Prostate gland (tissue), 2 donors: ENCODE measurements around the gene ITPRIP. TPM values are rescaled to one million over a fixed set of nuclear protein-coding genes. Genes with fewer than 3 reads are reported as not detected.
A peak's percentile ranks its signal among the peaks of the same experiment; 100 is the strongest.

Experiments used
- DNase-seq: peaks from one replicate; pipeline ENCODE4 v3.0.0-alpha.2; 2019; ENCODE audit warnings: low spot score
- H3K27ac ChIP-seq, 2 donors: fragments of 200-600 bp; sonication (generic); 2 replicates each; pipeline ENCODE4 v1.5.1; 2017 to 2019
- H3K27me3 ChIP-seq: fragments of 200-600 bp; sonication (generic); replicated peaks from 2 replicates; pipeline ENCODE4 v1.5.1; 2019; ENCODE audit not compliant: insufficient read depth
- H3K36me3 ChIP-seq, 2 donors: fragments of 200-600 bp; sonication (generic); 1 replicate in 1 of 2; 2 replicates in 1 of 2; pipeline versions ENCODE4 v1.5.1 to v1.8.1; 2017 to 2019
- H3K4me1 ChIP-seq: fragments of 200-600 bp; sonication (generic); replicated peaks from 2 replicates; pipeline ENCODE4 v1.5.1; 2019
- H3K4me3 ChIP-seq, 2 donors: fragments of 200-600 bp; sonication (generic); 2 replicates each; pipeline ENCODE4 v1.5.1; 2017 to 2019
- H3K9me3 ChIP-seq: fragments of 200-600 bp; sonication (generic); 2 replicates; pipeline ENCODE4 v1.5.1; 2017
- POLR2A ChIP-seq: fragments of 450-650 bp; IDR thresholded peaks from one replicate; pipeline ENCODE4 v1.6.1; 2016; ENCODE audit warnings: antibody characterized with exemption, mild to moderate bottlenecking
- POLR2AphosphoS5 ChIP-seq: sonication (generic); formaldehyde crosslinking; IDR thresholded peaks from one replicate; pipeline ENCODE4 v1.6.1; 2017; ENCODE audit warnings: antibody characterized with exemption
- WGBS: methylation state at CpG from one replicate; pipeline ENCODE4 v1.1.5; 2018; 5-methylcytosine and 5-hydroxymethylcytosine counted together
- intact Hi-C: fragments of 100-400 bp; cut with DNase I; formaldehyde crosslinking; loops from one replicate; pipeline ENCODE4 v1.14.2; 2022
- total RNA-seq, 2 donors: library from RNA; depleted of rRNA; stranded (reverse); fragments of >200 nt; gene quantifications; one replicate each; pipeline ENCODE4 v1.1.0, GENCODE V29; 2016
- TF ChIP-seq, protein P1 (sequence below), 4 experiments: fragments of 200-600 bp in 2 of 4; fragments of 450-650 bp in 2 of 4; sonication (generic) in 2 of 4; IDR thresholded peaks; 1 replicate in 3 of 4; 2 replicates in 1 of 4; pipeline ENCODE4 v1.5.1; 2016 to 2019; ENCODE audit warnings: antibody characterized with exemption in 4 of 4, mild to moderate bottlenecking in 2 of 4, moderate library complexity in 2 of 4

Gene ITPRIP
- total RNA-seq, 2 donors from 2014 or later = 12.5 to 35.8 TPM

DNA sequence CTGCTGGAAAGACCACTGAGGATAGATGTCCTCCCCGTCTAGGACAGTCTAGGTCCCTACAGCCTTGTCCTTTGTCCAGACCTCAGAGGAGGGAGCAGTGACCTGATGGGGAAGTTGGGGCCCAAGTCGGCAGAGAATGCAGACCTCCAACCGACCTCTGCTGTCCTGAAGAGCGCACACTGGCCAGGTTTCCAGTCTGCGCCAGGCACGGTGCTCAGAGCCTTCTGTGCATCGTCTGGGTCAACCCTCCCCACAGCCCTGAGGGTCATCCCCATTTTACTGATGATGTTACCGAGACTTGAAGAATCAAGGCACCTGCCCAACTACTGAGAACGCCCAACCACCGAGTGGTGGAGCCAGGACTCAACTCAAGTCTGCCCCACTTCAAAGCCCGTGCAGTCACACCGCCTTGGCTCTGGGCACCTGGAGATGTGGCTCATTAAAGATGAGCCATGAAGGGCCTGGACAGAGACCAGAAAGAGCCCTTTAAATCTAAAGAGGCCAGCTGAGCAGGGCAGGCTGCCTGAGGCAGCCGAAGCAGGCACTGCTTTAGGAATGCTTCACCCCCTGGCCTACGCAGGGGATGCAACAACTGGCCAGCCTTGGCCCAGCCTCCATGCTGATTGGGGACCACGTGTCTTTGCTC is 4.4 kb downstream of the ITPRIP start:
- peak overlapping the region; percentile 22 to 96 for H3K27ac ChIP-seq
- peaks cover 36% of the 10 kb centered on the region for H3K4me1 ChIP-seq
- H3K27me3 ChIP-seq = no peaks in the 10 kb centered on the region
- no peak overlapping the region for H3K4me3 ChIP-seq
- no peaks in the 10 kb centered on the region for H3K36me3 ChIP-seq
- WGBS = 50% methylated on average over 14 of the region's 15 CpGs
- no peak for DNase-seq
- intact Hi-C loops = no loop called here
- no peaks in the 10 kb centered on the region for H3K9me3 ChIP-seq
- no peak for TF ChIP-seq POLR2AphosphoS5
- no peak for TF ChIP-seq POLR2A
- TF ChIP-seq, protein P1, sequence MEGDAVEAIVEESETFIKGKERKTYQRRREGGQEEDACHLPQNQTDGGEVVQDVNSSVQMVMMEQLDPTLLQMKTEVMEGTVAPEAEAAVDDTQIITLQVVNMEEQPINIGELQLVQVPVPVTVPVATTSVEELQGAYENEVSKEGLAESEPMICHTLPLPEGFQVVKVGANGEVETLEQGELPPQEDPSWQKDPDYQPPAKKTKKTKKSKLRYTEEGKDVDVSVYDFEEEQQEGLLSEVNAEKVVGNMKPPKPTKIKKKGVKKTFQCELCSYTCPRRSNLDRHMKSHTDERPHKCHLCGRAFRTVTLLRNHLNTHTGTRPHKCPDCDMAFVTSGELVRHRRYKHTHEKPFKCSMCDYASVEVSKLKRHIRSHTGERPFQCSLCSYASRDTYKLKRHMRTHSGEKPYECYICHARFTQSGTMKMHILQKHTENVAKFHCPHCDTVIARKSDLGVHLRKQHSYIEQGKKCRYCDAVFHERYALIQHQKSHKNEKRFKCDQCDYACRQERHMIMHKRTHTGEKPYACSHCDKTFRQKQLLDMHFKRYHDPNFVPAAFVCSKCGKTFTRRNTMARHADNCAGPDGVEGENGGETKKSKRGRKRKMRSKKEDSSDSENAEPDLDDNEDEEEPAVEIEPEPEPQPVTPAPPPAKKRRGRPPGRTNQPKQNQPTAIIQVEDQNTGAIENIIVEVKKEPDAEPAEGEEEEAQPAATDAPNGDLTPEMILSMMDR (IDR thresholded peaks at IDR 0.05) = no peak

DNA sequence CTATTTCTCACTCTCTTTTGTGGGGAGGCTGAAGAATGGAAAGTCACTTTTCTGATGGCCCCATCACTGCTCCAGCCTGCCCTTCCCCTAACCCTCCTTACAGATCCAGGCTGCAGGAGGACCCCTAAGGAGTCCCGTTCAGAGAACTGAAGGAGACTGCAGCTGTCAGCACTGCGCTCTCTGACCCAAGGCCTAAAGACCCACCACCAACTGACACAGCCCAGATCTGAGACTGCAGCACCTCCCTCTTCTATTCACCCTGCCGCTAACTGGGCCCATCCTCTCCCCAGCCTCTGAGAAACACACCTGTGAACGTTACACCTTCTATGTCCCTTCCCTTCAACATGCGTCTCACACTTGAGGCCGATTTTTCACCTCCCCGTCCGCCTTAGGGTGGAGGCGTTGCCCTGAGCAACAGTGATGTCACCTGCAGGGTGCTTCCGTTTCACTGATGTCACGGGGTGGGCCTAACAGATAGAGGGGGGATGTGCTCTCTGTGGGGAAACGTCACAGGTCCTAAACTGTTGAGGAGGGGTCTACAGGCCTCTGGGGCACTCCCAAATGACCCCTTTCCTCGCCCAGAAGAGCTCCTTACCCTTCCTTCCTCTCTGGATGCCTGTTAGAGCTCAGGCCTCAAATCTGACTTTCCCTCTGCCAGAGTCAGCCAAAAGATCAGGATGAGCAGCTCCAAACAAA is 5.1 kb downstream of the ITPRIP start:
- no peaks in the 10 kb centered on the region for H3K27me3 ChIP-seq
- intact Hi-C loops = no loop called here
- H3K27ac ChIP-seq = peak overlapping the region in 1 of 2 donors; percentile 96

DNA sequence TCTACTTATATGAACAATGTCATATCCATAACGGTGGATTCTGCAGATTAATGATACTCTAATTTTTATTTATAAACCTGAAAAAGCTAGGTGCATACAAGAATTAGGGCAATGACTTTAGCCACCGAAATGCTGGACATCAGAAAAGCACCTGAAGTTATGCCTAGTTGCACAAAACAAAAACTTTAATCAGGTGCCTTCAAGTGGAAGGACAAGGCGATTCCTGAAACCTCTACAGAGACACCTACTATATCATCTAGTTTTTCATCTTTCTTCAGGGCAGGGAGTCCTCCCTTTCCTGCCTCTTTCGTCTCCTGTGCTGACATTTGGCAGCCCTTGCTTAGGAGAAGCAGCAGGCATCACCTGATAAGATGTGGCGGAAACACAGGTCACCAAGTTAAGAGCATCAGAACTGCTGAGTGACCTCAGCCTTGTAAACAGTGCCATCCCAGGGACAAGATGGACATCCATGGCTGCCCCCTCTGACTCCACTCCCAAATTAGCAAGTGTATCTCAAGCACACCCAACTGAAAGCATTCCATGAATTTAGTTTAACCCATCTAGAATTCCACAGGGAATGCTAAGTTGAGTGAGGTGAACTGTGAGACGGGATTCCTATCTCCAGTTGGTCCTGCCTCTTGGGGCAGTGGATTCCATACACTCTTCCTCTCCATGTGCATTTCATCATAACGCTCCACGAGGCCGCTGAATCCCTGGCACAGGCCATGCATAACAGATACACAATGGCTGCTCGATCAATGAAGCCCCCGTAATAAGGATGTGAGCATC is 5.8 kb downstream of the ITPRIP start:
- Histone ChIP-seq H3K36me3 (no peaks in the 10 kb centered on the region), H3K27ac (peak overlapping the region; percentile 83 to 96), H3K4me1 (peaks cover 47% of the 10 kb centered on the region), H3K4me3 (no peak overlapping the region), H3K27me3 (no peaks in the 10 kb centered on the region), H3K9me3 (no peaks in the 10 kb centered on the region)
- DNase-seq = no peak
- 80% methylated on average over 11 of the region's 11 CpGs for WGBS
- intact Hi-C loops = no loop called here
- TF ChIP-seq, protein P1 (IDR thresholded peaks at IDR 0.05) = no peak
- TF ChIP-seq POLR2A = no peak
- no peak for TF ChIP-seq POLR2AphosphoS5

More for the DNA sequence above, 5.1 kb downstream of the ITPRIP start:
- TF ChIP-seq POLR2AphosphoS5 = no peak
- TF ChIP-seq, protein P1 (IDR thresholded peaks at IDR 0.05) = no peak
- TF ChIP-seq POLR2A = no peak
- DNase-seq = no peak
- 79% methylated on average over 13 of the region's 13 CpGs for WGBS
- H3K9me3 ChIP-seq = no peaks in the 10 kb centered on the region
- H3K4me1 ChIP-seq = peaks cover 42% of the 10 kb centered on the region
- H3K4me3 ChIP-seq = no peak overlapping the region
- no peaks in the 10 kb centered on the region for H3K36me3 ChIP-seq

DNA sequence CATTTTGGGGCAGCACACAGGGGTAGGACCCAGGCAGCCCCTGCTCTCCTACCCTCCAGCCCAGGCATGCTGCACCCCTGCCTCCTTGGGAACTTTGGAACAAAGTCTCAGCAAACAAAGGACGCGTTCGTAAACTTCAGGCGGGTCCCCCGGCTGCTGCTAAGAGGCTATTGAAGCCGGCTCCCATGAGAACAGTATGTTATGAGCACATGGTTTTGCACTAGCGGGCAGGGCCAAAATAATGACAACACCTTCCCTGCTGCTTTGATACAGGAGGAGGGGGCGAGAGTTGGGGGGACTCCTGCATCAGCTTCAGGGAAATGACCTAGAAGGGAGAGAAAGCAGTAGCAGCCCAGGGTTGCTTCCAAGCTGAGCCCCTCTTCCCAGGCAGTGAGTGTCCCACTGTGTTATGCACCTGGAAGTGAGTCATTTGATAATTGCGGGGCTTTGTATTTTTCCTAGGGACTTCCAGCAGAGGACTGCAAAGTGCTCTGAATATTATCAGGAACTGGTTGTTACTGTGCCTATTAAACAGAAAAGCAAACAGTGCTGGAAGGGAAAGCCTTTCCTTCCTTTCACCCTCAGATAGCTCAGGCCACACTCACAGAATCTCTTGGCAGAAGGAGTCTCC is 6.9 kb downstream of the ITPRIP start:
- H3K36me3 ChIP-seq = no peaks in the 10 kb centered on the region
- H3K4me1 ChIP-seq = peaks cover 48% of the 10 kb centered on the region
- H3K4me3 ChIP-seq = no peak overlapping the region
- TF ChIP-seq POLR2A = no peak
- TF ChIP-seq, protein P1 (IDR thresholded peaks at IDR 0.05) = no peak
- TF ChIP-seq POLR2AphosphoS5 = peak; percentile 74
- DNase-seq = no peak
- H3K27me3 ChIP-seq = no peaks in the 10 kb centered on the region
- intact Hi-C loops = no loop called here
- peak overlapping the region; percentile 83 to 96 for H3K27ac ChIP-seq
- WGBS = 6% methylated on average over 9 of the region's 9 CpGs
- no peaks in the 10 kb centered on the region for H3K9me3 ChIP-seq
